Endothelial cell (in vitro differentiated cells): ENCODE measurements around the gene CMTM1. TPM values are rescaled to one million over a fixed set of nuclear protein-coding genes. Genes with fewer than 3 reads are reported as not detected.
A peak's percentile ranks its signal among the peaks of the same experiment; 100 is the strongest.
"Not testable (repeated sequence)": the region's sequence is repeated elsewhere in the genome, so short reads cannot be mapped to it uniquely, and the experiment has no call there.

Experiments used
- DNase-seq: peaks from one replicate; pipeline ENCODE4 v3.0.0; 2021; ENCODE audit warnings: low spot score
- H3K27ac Mint-ChIP-seq: one replicate; pipeline ENCODE4 v1.8.0; 2021; ENCODE audit warnings: mixed read lengths, inconsistent platforms; ENCODE audit not compliant: unreplicated experiment
- H3K27me3 Mint-ChIP-seq: one replicate; pipeline ENCODE4 v1.8.0; 2021; ENCODE audit warnings: mild to moderate bottlenecking, moderate library complexity, mixed read lengths, inconsistent platforms; ENCODE audit not compliant: unreplicated experiment
- H3K36me3 Mint-ChIP-seq: one replicate; pipeline ENCODE4 v1.8.0; 2021; ENCODE audit warnings: mild to moderate bottlenecking, low read depth, mixed read lengths, inconsistent platforms; ENCODE audit not compliant: unreplicated experiment
- H3K4me1 Mint-ChIP-seq: one replicate; pipeline ENCODE4 v1.8.0; 2021; ENCODE audit warnings: mild to moderate bottlenecking, mixed read lengths, inconsistent platforms; ENCODE audit not compliant: unreplicated experiment
- H3K4me3 Mint-ChIP-seq: one replicate; pipeline ENCODE4 v1.8.0; 2021; ENCODE audit warnings: mild to moderate bottlenecking, mixed read lengths, inconsistent platforms; ENCODE audit not compliant: unreplicated experiment
- H3K9me3 Mint-ChIP-seq: one replicate; pipeline ENCODE4 v1.8.0; 2021; ENCODE audit warnings: mixed read lengths, inconsistent platforms; ENCODE audit not compliant: unreplicated experiment
- total RNA-seq: library from RNA; stranded (reverse); fragmentation: NEBNext Ultra II Directional; extraction: Animal tissue kit (Norgen Biotek cat#: 25700); gene quantifications from one replicate; pipeline ENCODE4 v1.2.1, GENCODE V29; 2021; ENCODE audit not compliant: unreplicated experiment
- TF ChIP-seq, protein P1 (sequence below): fragments of 200-600 bp; sonication (generic); IDR thresholded peaks from one replicate; pipeline ENCODE4 v1.5.0; 2021; ENCODE audit warnings: antibody characterized with exemption; ENCODE audit not compliant: unreplicated experiment

The CMTM1 gene
- total RNA-seq, 1 donor from 2014 or later = 8.3 TPM

- Mint-ChIP-seq H3K27me3 (no peaks in the 10 kb centered on the region), H3K36me3 (peaks cover 27% of the 10 kb centered on the region), H3K4me1 (peaks cover 19% of the 10 kb centered on the region), H3K27ac (no peak overlapping the region), H3K4me3 (no peak overlapping the region), H3K9me3 (no peaks in the 10 kb centered on the region)
- DNase-seq = no peak
- TF ChIP-seq, protein P1, sequence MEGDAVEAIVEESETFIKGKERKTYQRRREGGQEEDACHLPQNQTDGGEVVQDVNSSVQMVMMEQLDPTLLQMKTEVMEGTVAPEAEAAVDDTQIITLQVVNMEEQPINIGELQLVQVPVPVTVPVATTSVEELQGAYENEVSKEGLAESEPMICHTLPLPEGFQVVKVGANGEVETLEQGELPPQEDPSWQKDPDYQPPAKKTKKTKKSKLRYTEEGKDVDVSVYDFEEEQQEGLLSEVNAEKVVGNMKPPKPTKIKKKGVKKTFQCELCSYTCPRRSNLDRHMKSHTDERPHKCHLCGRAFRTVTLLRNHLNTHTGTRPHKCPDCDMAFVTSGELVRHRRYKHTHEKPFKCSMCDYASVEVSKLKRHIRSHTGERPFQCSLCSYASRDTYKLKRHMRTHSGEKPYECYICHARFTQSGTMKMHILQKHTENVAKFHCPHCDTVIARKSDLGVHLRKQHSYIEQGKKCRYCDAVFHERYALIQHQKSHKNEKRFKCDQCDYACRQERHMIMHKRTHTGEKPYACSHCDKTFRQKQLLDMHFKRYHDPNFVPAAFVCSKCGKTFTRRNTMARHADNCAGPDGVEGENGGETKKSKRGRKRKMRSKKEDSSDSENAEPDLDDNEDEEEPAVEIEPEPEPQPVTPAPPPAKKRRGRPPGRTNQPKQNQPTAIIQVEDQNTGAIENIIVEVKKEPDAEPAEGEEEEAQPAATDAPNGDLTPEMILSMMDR = no peak
Observed at GRCh38 chr16:66561381-66562080, 4.7 kb upstream of the CMTM1 start.

- Mint-ChIP-seq H3K4me3 (no peak overlapping the region), H3K4me1 (peaks cover 19% of the 10 kb centered on the region), H3K9me3 (no peaks in the 10 kb centered on the region), H3K27ac (no peak overlapping the region), H3K27me3 (no peaks in the 10 kb centered on the region), H3K36me3 (peaks cover 30% of the 10 kb centered on the region)
- DNase-seq = no peak
- TF ChIP-seq, protein P1 = no peak
Observed at GRCh38 chr16:66562409-66562808, 3.8 kb upstream of the CMTM1 start.

- Mint-ChIP-seq H3K4me3 (no peak overlapping the region), H3K36me3 (peaks cover 28% of the 10 kb centered on the region), H3K27me3 (no peaks in the 10 kb centered on the region), H3K9me3 (no peaks in the 10 kb centered on the region), H3K4me1 (peaks cover 19% of the 10 kb centered on the region), H3K27ac (no peak overlapping the region)
- TF ChIP-seq, protein P1 = no peak
- DNase-seq = no peak
Observed at GRCh38 chr16:66562986-66563385, 3.3 kb upstream of the CMTM1 start.

DNA sequence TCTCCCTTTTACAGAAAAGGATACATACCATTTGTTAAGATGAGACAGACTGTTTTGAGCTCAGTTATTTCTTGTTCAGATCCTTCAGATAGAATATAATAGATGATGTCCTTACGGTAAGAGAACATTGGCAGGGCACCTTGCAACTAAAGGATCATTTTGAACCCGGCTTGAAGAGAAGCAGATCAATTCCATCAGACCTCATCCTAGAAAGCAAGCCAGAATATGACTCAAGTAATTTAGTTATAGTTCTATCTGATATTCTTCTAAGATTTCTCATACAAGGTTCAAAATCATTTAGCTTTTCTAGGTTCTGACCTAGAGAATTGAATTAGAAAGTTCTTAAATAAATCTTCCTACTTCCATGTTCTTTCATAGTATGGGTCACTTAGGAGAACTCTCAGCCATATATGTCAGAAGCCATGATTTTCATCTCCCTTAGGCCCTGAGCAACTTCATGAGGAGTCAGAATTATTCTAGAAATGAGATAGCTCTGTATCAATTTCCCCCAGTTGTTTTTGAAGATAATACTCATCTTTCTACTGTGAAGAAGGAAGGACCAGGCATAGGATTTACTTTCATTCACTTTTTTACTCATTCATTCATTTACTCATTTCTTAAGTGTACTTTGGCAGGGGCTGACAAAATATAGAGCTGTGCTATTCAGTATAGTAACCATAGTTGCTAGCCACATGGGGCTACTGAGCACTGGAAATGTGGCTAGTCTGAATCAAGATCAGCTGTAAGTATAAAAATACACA, 2.5 kb upstream of the CMTM1 start:
- H3K9me3 Mint-ChIP-seq = no peaks in the 10 kb centered on the region
- no peak overlapping the region for H3K4me3 Mint-ChIP-seq
- peaks cover 28% of the 10 kb centered on the region for H3K36me3 Mint-ChIP-seq
- H3K4me1 Mint-ChIP-seq = peaks cover 19% of the 10 kb centered on the region
- no peak for DNase-seq
- no peaks in the 10 kb centered on the region for H3K27me3 Mint-ChIP-seq
- TF ChIP-seq, protein P1 = no peak
- H3K27ac Mint-ChIP-seq = no peak overlapping the region

- H3K27ac Mint-ChIP-seq, H3K36me3 Mint-ChIP-seq, H3K9me3 Mint-ChIP-seq, DNase-seq, H3K27me3 Mint-ChIP-seq: not testable (repeated sequence)
- Mint-ChIP-seq H3K4me1 (peaks cover 20% of the 10 kb centered on the region), H3K4me3 (peak overlapping the region; percentile 67)
Observed at GRCh38 chr16:66567270-66567669, 1.0 kb downstream of the CMTM1 start.
